ENCODE results near the gene METTL24. TPM values are rescaled to one million over a fixed set of nuclear protein-coding genes. Genes with fewer than 3 reads are reported as not detected.
A peak's percentile ranks its signal among the peaks of the same experiment; 100 is the strongest.
"Not testable (repeated sequence)": the region's sequence is repeated elsewhere in the genome, so short reads cannot be mapped to it uniquely, and the experiment has no call there.

Gene METTL24
- total RNA-seq, 1 experiment from 2014 or later = not detected

GRCh38 chr6:110363748-110364147 is 5.6 kb upstream of the METTL24 start:
- DNase-seq (ENCODE audit: low spot score) = no peak

- DNase-seq (ENCODE audit: low spot score) = peak; percentile 75
Measured at GRCh38 chr6:110360676-110361075, 2.5 kb upstream of the METTL24 start.

DNA sequence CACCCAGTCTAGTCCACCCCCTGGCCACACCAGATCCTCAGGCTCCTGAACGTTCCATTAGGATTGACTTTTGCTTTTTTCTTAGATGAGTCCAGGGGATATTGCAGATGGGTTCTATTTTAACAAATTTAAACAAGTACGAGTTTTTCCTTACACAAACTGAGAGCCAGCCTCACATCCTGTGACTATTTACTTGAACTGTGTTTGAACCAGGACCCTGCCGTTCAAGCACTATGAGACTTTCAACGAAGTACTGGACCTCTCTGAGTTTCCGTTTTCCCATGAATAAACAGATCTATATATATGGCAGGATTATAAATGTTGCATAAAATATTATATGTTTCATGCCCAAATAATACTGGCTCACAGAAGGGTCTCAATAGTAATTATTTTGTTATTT is 1.4 kb upstream of the METTL24 start:
- no peak for DNase-seq (ENCODE audit: low spot score)

DNA sequence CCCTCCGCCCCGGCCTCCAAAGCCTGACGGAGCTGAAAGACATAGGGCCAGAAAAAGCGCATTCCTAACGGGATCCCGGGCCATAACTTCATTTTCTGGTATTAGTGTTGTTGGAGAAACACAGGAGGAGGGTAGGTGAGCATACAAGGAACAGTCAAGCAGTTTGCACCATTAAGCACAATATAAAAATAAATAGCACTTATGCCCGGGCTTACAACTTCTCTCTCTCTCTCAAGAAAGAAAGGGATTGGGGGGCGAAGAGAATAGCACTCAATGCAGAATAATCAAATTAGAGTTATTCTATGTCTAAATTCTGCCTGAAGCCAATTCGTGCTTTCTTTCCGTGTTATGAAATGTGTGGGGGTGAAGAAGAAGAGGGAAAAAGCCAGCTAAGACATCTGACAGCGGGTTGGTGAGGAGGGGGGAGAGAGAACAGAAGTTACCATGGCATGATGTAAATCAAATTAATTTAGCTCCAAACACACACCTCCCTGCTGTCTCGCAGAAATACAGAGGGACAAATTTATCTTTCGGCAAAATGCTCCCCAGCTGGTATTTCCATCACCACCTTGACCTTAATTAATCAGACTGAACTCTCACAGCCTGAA is 508 bp upstream of the METTL24 start:
- DNase-seq (ENCODE audit: low spot score) = no peak

GRCh38 chr6:110357298-110357663 is 868 bp downstream of the METTL24 start:
- DNase-seq (ENCODE audit: low spot score) = no peak

DNA sequence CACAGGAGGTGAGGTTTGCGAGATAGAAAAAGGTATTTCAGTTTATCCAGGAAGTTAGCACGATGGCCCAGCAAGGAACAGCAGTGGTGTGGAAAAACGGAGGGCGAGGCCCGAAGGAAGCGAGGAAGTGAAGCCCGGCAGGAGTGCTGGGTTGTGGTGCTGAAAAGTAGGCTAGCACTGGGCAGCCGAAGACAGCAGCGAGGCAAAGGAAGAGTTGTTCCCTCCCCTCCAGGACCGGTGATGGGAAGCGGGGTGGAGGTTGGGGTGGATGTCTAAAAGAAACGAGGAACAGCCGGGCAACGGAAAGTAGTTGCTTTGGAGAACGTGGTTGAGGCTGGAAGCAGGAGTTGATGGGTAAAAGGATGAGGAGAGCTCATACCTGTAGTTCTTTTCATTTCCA is 1.4 kb downstream of the METTL24 start:
- no peak for DNase-seq (ENCODE audit: low spot score)

DNA sequence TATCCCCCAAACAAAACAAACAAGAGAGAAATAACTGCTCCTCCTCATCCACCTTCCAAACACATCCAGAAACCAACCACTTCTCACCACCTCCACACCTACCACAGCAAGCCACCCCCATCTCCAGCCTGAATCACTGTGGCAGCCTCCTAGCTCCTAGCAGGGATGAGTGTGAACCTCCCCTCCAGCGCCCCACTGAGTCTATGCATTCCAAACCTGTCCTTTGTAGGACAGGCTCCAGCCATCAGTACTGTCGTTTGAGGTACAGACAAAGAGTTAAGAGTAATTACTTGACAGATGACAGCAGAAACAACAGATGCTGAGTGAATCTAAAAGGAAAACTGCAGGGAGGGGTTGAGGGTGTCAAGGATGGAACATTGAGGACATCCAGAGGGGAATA is 2.4 kb downstream of the METTL24 start:
- DNase-seq (ENCODE audit: low spot score) = no peak

DNA sequence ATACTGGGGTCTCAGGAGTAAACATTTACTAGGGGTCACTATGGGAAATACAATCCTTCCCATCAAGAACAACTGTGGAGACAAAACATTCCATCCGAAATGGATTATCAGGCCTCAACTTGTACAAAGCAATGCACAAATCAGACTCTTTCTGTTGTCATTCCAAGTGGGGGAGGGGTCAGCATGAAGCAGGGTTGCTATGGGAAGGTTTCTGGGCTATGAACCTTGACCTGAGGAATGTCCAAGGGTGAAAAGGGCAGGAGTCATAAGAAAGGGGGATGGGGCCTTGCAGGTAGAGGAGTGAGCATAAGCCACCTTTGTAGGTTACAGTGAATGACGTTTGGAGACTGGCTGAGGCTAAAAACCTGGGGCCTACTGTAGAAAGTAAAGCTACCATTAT is 3.1 kb downstream of the METTL24 start:
- DNase-seq (ENCODE audit: low spot score) = no peak

DNA sequence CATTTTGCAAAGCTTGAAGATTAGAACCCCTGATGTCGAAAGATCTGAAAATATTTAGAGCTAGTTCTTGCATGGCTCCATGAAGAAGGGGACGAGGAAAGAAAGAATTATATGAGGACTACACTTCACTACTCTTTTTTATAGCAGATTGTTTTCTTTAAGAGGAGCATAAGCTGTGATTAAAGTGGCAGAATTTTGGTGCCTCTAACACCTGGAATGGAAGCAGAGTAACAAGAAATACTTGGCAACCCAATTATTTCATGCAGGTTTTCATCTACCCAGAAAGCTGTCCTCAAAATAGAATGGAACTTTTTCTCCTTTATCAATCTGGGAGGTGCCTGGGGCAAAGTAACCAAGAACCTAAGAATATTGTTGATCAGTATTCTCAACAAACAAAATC is 4.0 kb downstream of the METTL24 start:
- no peak for DNase-seq (ENCODE audit: low spot score)

DNA sequence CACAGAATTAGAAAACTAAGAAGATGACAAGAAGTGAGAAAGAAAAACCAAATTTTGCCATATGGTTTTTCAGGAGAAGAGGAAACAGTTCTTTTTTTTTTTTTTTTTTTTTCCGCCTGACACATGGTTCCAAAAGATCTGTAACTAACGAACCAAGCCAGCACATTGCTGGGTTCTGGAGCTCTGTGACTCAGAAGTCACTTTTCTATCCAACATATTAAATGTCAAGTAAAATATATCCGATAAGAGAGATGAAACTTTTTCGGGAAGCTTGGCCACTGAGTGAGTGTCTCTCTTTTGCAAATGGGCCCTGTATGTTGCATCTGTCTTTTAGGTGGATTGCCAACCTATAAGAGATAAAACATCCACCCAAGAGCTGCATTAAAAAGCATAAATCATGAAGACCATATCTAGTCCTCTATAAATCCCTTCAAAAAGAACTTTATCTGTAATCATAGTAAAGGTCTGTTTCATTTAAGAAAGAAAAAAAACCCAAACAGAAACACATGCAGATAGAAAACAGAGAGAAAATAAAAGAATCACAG is 4.6 kb downstream of the METTL24 start:
- DNase-seq (ENCODE audit: low spot score) = no peak

DNA sequence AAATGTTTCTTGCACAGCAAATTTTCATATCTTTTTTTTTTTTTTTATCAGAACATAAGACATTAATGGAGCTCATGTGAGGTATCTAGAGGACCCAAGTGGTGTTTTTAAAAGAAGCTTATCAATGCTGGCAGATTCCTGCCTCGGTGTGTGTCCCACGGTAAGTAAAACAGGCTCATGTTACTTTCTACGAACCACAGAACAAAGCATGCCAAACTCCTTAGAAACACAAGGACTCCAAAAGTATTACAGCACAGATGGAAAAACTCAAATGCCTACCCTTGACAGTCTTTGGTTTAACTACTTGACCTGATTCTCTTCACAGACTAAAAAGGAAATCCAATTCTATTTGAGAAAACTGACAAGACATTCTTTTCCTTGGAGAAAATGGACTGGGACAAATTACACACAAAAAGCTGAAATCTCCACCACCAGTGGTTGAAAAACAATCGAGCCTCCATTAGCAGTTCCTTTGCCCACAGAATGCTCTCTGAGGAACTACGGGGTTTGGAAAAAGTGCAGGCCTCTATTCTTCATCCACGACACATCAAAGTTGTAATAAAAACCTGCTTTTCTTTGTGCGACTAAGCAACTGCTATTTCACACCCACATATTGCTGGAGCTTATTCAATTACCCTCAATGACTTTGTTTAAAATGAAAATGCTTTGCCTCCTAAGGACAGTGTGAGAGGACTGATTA is 5.4 kb downstream of the METTL24 start:
- DNase-seq (ENCODE audit: low spot score) = no peak

GRCh38 chr6:110351986-110352385 is 6.2 kb downstream of the METTL24 start:
- no peak for DNase-seq (ENCODE audit: low spot score)

- DNase-seq (ENCODE audit: low spot score) = no peak
Measured at GRCh38 chr6:110351546-110351945, 6.6 kb downstream of the METTL24 start.

DNA sequence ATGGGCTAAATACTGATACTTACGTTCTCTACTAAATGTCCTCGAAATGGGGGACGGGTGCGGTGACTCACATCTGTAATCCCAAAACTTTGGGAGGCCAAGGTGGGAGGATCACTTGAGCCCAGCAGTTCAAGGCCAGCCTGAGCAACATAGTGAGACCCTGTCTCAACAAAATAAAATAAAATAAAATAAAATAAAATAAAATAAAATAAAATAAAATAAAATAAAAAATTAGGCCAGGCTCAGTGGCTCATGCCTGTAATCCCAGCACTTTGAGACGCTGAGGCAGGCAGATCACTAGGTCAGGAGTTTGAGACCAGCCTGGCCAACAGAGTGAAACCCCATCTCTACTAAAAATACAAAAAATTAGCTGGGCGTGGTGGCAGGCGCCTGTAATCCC is 7.6 kb downstream of the METTL24 start:
- not testable (repeated sequence) for DNase-seq (ENCODE audit: low spot score)

GRCh38 chr6:110348961-110349690 is 9.0 kb downstream of the METTL24 start:
- no peak for DNase-seq (ENCODE audit: low spot score)

- no peak for DNase-seq (ENCODE audit: low spot score)
Measured at GRCh38 chr6:110345025-110345424, 13.1 kb downstream of the METTL24 start.

DNA sequence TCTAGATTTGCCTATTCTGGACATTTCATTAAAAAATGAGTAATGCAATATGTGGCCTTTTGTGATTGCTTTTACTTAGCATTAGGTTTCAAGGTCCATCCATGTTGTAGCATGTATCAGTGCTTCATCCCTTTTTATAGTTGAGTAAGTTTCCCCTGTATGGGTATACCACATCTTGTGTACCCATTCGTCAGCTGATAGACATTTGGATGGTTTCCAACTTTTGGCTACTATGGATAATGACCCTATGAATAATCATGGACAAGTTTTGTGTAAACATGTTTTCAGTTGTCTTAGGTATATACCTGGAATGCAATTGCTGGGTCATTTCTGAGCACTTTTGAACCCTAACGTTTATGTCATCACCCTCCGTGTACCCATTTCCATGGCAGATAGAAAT is 15.4 kb downstream of the METTL24 start:
- no peak for DNase-seq (ENCODE audit: low spot score)

DNA sequence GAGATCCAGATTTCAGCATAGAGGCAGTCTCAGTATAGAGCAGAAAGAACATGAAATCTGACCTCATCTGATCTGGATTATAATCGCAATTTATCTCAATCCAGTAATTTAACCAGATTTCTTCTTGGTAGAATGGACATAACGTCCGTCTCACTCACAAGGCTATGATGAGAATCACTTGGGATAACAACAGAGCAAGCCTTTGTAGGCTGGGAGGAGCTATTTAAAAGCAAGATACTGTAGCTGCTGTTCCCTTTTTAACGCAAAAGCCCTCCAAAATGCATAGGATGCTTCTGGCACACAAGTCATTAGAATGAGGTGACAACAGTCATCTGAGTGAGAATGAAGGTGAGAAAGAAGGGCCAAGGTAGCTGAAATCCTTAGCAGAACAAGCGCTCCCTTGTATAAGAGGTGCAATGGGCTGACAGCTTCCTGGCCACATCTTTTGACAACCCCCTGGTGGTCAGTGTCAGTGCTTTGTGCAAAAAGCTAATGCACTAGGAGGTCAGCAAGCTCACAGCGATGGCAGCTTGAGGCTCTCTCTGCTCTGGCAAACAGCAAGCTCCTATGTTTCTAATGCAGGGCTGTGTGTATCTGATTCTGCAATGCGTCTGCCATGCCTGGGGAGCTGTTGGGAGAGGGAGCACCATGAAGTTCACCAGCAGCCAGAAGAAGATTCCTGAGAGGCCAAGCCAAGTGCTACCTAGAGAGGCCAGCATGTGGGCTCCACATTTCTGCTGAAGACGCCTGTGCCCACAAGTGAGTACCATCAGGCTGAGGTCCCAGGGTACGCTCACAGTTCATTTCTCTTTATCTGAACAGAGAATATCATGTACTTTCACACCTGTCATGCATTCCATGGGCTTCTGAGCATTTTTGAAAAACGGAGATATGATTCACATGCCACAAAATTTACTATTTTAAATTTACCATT is 16.2 kb downstream of the METTL24 start:
- peak; percentile 56 for DNase-seq (ENCODE audit: low spot score)

DNA sequence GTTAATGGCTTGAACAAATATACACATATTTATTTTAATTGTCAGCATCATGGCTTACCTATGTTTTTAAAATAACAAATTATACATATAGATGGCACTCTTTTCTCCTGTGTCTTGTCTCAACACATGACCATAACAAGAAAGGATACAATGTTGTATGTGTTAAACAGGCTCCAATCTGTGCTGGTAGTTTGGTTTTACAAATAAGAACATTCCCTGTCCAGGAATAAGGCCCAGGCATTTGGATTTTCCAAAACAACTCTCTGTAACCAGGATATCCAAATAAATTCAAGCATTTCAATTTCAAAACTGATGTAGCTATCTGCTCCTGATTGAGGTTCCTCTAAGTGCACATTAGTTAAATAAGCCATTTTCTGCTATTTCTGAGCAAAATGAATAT is 17.1 kb downstream of the METTL24 start:
- DNase-seq (ENCODE audit: low spot score) = no peak

GRCh38 chr6:110340392-110340965 is 17.7 kb downstream of the METTL24 start:
- no peak for DNase-seq (ENCODE audit: low spot score)

DNA sequence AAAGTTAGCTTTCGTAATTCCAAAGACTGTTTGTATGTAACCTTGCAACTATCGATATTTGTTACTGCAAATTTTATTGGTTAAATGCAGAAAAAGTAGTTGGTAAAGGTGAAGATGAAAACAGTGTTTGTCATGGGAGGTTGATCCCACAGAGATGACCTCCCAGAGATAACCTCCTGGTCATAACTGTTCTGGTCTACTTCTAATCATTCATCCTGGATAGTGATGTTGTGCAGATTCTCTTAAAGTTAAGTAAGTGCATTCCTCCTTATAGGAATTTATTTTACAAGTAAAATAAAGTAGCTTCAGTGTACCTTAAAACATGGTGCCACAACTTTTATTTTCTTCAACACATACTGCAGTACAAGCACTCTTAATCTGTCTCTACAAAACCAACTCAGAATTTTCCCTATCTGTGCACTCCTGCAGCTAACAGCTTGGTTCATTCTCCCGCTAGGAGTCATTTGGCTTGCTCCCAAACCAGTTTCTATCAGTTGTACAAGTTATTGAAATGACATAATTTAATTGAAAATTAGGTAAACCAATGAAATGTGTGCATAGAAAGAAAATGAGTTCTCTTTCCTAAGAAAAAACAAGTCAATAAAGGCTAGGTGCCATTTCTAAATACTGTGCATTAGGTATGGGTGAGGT is 19.2 kb downstream of the METTL24 start:
- no peak for DNase-seq (ENCODE audit: low spot score)

Measured in HT-29 (cell line).